GM18868 (cell line): Measurements from ENCODE around the gene CDR2.
"Not testable (repeated sequence)": the region's sequence is repeated elsewhere in the genome, so short reads cannot be mapped to it uniquely, and the experiment has no call there.

Experiments
- ATAC-seq: cut with Tn5 transposase; IDR thresholded peaks from one replicate; pipeline ENCODE4 v1.9.1; 2021; ENCODE audit warnings: mild to moderate bottlenecking, moderate library complexity; ENCODE audit not compliant: unreplicated experiment

Gene CDR2

DNA sequence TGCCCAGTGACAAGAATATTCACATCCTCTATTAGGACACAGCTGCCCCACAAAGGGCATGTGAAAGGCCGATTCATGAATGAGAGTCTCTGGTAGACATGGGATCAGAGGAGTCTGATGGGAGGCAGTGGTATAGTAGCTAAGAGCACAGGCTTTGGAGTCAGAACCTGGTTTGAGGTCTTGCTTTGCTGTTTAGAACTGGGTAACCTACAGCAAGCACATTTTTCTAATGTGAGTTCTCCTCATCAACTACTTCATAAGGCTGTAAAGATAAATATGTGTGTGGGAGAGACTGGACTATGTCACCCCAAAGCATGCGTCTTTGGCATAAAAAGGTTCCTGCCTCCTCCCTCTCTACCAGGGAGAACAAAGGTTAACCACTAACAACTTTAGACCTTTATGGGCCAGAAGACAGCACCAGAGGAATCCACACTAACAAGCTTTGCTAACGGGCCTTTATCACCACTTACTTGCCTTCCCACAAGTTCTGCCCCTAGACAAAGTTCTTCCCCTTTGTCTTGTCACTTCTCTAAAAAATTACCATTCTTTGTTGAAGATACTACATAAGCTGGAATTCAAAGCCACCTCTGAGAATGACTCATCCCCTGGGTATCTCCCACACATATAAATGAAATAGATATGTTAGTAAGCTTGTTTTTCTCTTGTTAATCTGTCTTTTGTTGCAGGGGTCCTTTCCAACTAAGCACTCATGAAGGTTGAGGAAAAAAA is 21.1 kb downstream of the CDR2 start:
- peak; percentile 59 for ATAC-seq

DNA sequence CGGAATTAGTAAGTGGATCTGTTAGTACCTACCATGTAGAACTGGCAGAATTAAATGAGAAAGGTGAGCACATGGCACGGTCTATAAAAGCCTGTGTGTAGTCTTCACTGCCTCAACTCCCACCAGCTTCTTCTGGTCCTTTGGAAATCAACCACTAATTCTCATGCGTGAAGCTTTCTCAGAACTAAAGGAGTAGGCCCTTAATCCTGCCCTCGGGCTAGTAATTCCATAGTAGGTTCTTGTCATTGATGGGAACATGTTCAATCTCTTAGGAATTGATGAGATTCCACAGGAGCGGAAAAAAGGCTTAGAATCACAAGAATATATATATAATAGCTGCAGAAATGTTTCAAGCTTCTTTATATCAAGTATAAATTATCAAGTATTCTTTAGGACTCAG is 21.7 kb downstream of the CDR2 start:
- no peak for ATAC-seq

DNA sequence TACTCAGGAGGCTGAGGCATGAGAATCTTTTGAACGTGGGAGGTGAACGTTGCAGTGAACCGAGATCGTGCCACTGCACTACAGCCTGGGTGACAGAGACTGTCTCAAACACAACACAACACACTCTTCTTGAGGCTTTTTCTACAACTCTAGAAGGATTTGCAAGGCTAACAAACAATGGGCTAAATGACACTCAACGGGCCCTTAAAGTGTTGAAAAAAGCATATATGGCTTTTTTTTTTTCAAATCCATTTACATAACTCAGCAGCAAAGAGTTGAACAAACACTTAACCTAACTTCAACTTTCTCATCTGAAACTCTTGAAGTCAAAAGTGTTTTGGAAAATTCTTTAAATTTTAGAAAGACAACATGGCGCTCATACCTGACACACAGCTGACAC is 22.3 kb downstream of the CDR2 start:
- ATAC-seq: no peak

DNA sequence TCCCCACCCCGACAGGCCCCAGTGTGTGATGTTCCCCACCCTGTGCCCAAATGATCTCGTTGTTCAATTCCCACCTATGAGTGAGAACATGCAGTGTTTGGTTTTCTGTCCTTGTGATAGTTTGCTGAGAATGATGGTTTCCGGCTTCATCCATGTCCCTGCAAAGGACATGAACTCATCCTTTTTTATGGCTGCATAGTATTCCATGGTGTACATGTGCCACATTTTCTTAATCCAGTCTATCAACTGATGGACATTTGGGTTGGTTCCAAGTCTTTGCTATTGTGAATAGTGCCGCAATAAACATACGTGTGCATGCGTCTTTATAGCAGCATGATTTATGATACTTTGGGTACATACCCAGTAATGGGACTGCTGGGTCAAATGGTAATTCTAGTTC is 23.4 kb downstream of the CDR2 start:
- ATAC-seq: not testable (repeated sequence)

DNA sequence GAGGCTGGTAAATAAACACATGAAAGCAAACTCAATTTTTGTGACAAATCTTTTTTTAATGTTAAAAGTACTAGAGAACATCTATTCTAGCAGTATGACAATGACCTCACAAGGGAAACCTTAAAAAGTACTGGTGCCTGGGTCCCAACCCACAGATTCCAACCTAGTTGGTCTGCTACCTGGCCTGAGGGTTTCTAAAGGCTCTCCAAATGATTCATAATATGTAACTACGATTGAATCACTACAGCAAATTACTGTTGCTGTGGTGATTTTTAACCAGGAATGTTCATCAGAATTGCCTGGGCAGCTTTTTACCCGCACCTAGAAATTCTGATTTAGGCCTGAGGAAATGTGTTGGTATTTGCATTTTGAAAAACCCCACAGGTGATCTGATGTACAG is 26.1 kb downstream of the CDR2 start:
- no peak for ATAC-seq

DNA sequence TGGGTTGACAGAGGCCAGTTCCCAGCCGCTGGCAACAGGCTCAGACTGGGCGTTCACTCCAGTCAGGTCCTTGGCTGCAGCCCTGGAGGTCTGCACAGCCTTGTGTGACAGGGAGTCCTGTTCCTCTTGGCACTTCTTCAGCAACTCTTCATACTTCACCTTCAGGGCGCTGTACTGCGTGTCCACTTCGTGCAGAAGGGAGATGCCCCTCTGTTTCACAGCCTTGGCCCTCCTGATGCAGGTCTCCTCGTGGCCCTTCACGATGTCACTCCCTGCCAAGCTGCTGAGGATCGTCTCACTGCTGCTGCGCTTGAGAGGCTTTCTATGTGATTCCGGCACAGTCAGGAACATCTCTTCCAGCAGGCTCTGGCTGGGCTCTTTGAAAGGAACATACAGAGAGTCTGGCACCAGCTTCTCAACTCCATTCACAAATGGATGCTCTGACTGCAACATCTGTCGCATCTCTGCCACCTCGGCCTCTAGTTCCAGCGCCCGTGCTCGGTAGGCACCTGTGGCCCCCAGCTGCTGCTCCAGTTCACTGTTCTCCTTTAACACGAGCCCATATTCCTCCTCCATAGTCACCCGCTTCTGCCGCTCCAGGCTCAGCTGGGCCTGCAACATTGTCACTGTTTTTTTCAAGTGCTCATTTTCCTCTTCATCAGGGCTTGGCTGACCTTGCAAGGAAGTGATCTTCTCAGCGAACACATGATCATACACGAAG is 27.2 kb downstream of the CDR2 start:
- no peak for ATAC-seq

DNA sequence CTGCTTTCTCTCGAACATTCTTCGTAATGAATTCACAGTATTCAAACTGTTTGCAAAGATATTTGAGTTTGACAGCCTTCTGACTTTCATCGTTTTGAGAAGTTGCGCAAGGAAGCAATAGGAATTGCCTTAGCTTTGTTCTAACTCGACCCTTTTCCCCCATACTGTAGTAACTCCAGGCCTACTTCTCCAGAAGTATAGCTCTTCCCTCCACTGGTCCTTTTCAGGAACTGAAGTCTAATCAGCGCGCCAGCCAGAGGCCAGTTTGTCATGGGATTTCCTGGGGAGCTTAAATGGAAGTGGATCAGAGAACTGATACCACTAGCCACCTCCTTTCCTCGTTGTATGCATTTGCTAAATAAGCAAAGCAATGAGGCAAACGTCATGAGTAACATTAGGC is 27.9 kb downstream of the CDR2 start:
- no peak for ATAC-seq

DNA sequence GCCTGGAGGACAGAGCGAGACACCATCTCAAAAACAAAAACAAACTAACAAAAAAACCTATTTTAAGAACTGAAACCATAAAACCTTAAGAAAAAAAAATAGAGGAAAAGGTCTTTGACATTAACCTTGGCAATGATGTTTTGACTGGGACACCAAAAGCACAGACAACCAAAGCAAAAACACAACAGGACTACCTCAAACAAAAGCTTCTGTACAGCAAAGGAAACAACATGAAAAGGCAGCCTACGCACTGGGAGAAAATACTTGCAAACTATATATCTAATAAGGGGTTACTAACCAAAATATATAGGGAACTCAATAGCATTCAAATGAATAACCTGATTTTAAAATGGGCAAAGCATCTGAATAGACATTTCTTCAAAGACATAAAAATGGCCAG is 32.3 kb downstream of the CDR2 start:
- no peak for ATAC-seq

DNA sequence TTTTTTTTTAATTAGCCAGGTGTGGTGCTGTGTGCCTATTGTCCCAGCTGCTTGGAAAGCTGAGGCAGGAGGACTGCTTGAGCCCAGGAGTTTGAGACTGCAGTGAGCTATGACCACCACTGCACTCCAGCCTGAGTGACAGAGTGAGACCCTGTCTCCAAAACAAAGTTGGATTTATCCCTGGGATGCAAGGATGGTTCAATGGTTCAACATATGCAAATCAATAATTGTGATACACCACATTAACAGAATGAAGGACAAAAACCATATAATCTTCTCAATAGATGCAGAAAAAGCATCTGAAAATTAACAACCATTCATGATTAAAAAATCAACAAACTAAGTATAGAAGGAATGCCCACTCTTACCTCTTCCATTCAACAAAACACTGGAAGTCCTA is 33.5 kb downstream of the CDR2 start:
- no peak for ATAC-seq

DNA sequence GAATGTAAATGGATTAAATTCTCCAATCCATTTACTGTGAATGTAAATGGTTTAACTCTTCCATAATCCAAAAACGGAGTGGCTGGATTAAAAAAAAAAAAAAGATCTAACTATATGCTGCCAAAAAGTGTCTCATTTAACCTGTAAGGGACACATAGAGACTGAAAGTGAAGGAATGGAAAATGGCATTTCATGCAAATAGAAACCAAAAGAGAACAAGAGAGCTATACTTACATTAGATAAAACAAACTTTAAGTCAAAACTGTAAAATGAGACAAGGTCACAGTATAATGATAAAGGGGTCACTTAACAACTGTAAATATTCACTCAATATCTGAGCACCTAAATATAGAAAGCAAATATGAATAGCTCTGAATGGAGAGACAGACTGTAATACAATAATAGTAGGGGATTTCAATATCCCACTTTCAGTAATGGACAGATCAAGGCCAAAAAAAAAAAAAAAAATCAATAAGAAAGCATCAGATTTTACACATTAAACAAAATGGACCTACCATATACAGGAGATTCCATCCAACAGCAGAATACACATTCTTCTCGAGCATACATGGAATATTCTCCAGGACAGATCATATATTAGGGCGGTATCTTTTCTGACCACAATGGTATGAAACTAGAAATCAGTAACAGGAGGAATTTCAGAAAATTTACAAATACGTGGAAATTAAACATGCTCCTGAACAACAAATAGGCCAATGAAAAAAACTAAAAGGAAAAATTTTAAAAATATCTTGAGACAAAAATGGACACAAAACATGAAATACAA is 36.4 kb downstream of the CDR2 start:
- ATAC-seq: no peak

DNA sequence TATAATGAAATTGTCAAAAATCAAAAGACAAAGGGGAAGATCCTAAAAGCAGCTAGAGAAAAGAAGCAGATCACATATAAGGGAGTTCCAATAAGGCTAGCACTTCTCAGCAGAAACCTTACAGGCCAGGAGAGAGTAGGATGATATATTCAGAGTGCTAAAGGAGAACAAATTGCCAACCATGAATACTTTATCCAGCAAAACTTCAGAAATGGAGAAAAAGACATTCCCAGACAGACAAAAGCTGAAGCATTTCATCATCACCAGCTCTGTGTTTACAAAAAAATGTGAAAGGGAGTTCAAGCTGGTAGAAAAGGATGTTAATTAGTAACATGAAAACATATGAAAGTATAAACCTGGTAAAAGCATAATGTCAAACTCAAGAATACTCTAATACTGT is 37.4 kb downstream of the CDR2 start:
- ATAC-seq: no peak

DNA sequence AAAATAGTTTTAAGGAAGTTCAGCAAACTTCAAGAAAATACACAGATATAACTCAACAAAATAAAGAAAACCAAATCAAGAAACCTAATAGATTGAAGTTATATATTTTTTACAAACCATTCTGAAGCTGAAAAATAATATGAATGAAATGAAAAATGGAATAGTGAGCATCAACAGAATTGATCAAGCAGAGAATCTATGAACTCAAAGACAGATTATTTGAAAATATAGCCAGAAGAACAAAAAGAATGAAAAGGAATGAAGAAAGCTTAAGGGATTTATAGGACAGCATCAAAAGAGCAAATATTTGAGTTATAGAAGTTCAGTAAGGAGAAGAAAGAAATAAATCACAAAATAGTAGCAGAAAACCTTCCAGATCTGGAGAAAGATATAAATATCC is 37.8 kb downstream of the CDR2 start:
- ATAC-seq: no peak

DNA sequence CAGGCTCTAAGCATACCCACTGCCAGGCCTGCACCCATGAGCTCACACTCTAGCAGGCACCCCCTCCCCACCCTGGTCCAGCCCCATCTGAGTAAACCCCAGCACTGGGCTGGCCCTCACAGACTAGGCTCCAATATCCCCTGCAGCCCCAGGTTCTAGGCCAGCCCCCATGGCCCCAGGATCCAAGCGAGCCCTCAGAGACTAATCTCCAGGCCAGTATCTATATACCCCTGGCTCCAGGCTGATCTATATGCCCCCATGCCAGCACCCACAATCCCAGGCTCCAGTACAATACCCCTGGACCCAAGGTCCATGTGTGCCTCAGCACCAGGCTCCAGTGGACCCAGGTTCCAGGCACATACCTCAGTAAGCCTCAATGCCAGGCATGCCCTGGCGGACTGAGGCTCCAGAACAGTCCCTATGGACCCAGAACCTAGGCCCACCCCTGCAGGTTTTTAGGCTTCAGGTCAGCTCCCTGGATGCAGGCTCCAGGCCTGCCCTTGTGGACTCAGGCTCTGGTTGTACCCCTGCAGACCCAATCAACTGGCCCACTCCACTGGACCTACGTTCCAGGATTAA is 38.7 kb downstream of the CDR2 start:
- ATAC-seq: no peak

DNA sequence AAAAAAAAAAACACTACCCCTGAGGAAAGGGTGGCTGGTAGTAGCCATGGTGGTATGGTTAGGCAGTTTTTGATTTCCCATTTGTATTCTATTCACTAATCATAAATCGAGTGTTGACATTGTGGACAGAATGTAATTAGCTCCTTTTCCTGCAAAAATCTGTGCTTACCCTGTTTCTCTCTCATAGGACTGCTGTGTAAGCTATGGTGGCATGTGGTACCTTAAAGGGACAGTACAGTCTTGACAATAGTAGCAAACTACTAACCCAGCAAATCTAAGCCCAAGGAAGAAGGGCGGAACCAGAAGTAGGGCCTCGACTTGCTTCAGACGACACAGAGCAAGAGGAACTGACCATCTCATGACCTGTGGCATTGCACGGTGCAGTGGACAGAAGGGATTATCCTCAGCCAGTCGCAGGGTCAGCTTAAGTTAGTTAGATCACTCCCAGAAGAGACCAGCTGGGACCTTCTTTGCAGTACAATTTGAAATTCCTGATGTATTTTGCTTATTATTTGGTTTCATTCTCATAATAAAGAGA is 40.9 kb downstream of the CDR2 start:
- ATAC-seq: no peak

DNA sequence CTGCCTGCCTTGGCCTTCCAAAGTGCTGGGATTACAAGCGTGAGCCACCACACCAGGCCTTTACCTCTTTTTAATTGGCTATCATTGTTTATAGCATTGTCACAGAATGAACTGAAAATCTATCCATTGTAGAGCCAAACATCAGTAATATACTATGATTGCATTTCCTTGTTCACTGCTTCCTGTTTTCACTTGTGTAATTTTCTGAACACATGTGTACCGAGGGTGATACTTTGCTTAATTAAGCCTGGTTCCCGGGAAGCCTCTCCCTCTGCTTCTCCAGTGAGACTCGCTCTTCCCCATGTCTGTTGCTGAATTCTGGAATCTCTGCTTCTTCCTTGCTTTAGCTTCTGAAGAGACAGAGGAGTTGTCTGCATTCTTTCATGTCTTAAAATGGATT is 44.1 kb downstream of the CDR2 start:
- no peak for ATAC-seq

DNA sequence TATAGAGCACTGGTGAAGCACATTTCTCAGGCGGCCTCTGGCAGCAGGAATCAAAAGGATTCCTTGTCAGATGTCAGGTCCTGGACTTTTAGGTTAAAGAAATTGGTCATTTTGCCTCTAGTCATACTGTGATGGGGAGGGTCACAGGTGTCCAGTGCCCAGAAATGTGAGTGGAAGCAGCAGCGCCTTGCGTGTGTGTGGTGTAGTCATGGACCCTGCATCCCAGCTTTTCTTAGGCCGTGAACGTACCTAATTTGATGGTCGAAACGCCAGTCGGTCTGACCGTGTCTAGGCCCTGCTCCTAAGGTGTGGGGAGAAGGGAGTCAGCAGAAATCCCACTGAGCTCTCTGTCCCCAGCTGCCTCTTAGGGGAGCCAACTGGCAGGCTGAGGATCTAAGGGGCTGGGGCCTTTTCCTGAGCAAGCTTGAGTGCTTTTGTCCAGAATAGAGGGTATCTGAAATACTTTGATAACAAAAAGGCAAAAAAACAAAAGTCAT is 45.2 kb downstream of the CDR2 start:
- ATAC-seq: no peak

DNA sequence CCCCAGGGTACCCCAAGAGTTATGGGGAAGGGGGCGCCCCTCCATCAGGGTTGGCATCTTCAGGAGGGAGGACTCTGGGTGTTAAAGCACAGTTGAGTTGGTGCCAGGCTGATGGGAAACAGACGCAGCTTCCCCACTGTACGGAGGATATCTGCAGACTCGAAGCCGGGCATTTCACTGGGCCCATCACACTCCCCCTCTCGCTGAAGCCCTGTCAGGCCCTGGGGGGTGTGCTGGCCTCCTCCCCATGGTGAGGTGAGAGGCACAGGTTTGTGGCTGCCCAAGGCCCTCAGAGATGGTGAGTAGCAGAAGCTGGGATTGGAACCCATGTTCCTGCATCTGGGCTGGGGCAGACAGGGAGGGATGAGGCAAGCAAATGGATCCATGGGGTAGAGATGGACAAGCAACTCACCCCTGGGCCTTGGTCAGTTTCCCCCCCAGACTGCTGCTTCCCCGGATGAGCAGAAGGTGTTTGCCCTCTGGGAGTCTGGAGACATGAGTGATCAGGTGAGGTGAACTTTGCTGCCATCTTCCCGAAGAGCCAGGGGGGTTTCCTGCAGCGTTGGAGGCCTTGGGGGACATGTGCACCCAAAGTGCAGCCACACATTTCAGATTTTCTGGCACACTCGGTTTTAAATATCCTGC is 46.2 kb downstream of the CDR2 start:
- no peak for ATAC-seq

DNA sequence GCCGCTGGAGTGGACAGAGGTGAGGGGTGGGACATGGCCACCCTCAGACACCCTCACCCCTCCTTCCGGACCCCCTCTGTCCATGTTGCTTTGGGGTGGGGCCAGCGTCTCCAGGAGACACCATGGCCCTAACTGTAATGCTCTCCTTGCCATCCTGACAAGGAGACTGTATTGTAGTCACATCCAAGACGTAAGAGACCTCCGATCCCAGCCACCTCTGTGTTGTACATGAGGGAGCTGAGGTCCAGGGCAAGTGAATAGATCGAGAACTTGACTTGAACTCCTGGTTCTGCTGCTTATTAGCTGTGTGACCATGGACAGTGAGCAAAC is 47.0 kb downstream of the CDR2 start:
- ATAC-seq: no peak

DNA sequence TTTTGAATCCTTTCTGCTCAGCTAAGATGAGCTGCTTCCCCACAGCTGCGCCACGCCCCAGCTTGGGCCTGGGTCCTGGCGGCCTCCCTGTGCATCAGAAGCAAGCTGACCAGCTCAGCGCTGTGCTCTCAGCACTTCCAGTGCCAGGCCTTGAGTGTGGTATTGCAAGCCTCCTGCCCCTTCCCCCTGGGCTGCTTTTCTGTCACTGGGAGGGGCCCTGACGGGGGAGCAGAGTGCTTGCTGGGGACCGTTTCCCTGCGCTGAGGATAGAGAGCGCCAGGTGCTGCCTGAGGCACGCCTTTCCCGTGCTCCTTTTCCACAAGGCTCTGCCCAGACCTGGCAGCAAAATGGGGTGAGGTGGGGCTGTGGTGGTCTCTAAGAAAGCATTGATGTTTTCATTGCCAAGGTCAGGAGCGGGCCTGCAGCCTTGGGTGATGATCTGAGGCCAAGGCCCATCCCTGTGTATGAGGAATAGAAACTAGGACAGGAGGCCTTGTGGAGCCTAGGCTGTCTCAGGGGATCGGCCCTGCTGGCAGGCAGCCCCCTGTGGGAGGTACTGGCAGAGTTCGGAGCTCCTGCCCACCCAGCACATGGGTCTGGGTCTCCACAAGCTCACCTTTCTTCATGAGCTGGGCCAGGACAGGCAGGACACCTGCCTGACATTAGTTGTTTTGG is 47.5 kb downstream of the CDR2 start:
- ATAC-seq: no peak

DNA sequence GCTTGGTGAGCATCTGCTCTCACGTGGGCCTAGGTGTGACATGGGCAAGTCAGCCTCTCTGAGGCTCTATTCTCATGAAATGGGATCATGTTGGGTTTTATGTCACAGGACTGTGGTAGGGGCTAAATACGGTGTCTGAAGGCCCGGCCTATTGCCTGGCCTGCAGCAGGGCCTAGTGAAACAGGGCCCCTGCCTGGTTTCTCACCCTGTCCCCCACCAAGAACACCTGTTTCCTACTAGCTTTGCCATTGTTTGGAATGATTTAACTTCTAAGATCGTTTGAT is 48.1 kb downstream of the CDR2 start:
- ATAC-seq: no peak
